ENCODE measurements around the gene SLIT3.

DNA sequence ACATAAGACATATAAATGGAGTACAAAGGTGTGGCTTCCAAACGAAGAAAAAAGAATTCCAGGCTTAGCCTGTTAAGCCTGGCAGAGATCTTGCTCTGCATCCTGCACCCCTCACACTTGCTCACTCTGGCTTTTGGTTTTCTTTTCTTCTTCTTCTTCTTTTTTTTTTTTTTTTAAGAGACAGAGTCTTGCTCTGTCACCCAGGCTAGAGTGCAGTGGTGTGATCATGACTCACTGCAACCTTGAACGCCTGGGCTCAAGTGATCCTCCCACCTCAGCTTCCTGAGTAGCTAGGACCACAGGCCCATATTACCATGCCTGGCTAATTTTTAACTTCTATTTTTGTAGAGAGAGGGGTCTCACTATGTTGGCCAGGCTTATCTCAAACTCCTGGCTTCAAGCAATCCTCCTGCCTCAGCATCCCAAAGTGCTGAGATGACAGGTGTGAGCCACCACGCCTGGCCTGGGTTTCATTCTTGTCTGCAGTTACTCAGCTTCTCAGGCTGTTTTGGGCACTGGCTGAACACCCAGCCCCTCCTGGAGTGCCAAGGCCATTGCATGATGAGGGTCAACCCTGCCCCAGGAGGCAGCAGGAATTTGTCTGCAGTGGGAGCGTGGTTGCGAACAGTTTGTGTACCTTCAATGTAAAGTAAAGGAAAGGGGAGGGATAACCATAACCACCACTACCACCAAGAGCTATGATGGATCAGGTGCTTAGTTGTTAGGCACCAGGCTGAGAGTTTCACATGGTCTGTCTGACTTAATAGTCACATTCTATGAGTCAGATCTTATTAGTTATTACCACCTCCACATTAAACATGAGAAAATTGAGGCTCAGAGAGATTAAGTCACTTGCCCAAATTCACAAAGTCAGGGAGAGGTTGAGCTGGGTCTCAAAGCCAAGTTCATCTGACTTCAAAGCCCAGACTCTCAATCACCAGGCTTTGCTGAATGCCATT, 502.6 kb downstream of the SLIT3 start:
- TF ChIP-seq, protein P1, sequence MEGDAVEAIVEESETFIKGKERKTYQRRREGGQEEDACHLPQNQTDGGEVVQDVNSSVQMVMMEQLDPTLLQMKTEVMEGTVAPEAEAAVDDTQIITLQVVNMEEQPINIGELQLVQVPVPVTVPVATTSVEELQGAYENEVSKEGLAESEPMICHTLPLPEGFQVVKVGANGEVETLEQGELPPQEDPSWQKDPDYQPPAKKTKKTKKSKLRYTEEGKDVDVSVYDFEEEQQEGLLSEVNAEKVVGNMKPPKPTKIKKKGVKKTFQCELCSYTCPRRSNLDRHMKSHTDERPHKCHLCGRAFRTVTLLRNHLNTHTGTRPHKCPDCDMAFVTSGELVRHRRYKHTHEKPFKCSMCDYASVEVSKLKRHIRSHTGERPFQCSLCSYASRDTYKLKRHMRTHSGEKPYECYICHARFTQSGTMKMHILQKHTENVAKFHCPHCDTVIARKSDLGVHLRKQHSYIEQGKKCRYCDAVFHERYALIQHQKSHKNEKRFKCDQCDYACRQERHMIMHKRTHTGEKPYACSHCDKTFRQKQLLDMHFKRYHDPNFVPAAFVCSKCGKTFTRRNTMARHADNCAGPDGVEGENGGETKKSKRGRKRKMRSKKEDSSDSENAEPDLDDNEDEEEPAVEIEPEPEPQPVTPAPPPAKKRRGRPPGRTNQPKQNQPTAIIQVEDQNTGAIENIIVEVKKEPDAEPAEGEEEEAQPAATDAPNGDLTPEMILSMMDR (IDR thresholded peaks at IDR 0.05; ENCODE audit: insufficient read depth, low read length, poor library complexity, severe bottlenecking) = no peak
- TF ChIP-seq EZH2phosphoT487 (conservative IDR thresholded peaks at IDR 0.05; ENCODE audit: low read length) = no peak

All from SU-DHL-6 (cell line).